HepG2 (cell line): Measurements from ENCODE around the gene MOGAT3. TPM values are rescaled to one million over a fixed set of nuclear protein-coding genes. Genes with fewer than 3 reads are reported as not detected.

Source experiments
- CEBPG ChIP-seq: IDR thresholded peaks from 2 replicates; pipeline ENCODE4 v1.6.1; 2016
- FOXM1 ChIP-seq: sonication (generic); formaldehyde crosslinking; IDR thresholded peaks from 2 replicates; pipeline ENCODE4 v1.5.0; 2020; ENCODE audit warnings: missing genetic modification reagents
- HDAC2 ChIP-seq: sonication (generic); formaldehyde crosslinking; IDR thresholded peaks from 2 replicates; pipeline ENCODE4 v1.4.0; 2020; ENCODE audit warnings: missing genetic modification reagents
- HNF4A ChIP-seq: sonication (generic); formaldehyde crosslinking; IDR thresholded peaks from 2 replicates; pipeline ENCODE4 v1.4.0; 2020; ENCODE audit warnings: missing genetic modification reagents
- KDM6A ChIP-seq: IDR thresholded peaks from 2 replicates; pipeline ENCODE4 v1.6.1; 2016; ENCODE audit warnings: low read depth
- NCOA2 ChIP-seq: sonication (generic); formaldehyde crosslinking; IDR thresholded peaks from 2 replicates; pipeline ENCODE4 v1.8.0; 2022; ENCODE audit warnings: inconsistent platforms
- NR2F1 ChIP-seq, 2 experiments: fragments of 450-650 bp in 1 of 2; formaldehyde crosslinking in 1 of 2; IDR thresholded peaks; 2 replicates each; pipeline versions ENCODE4 v1.5.0 to v1.6.1; 2016 to 2020; ENCODE audit warnings: mild to moderate bottlenecking in 1 of 2, missing compliant biosample characterization in 1 of 2, missing genetic modification reagents in 1 of 2, moderate library complexity in 1 of 2
- PAXIP1 ChIP-seq: sonication (generic); formaldehyde crosslinking; conservative IDR thresholded peaks from 2 replicates; pipeline ENCODE4 v1.4.0; 2020; ENCODE audit warnings: mild to moderate bottlenecking, missing genetic modification reagents, moderate library complexity
- PPARG ChIP-seq: conservative IDR thresholded peaks from 2 replicates; pipeline ENCODE4 v1.6.1; 2016; ENCODE audit warnings: missing biosample characterization, missing genetic modification reagents
- RNF2 ChIP-seq: fragments of 450-650 bp; conservative IDR thresholded peaks from 2 replicates; pipeline ENCODE4 v1.6.1; 2016; ENCODE audit warnings: low read depth
- SALL2 ChIP-seq: sonication (generic); formaldehyde crosslinking; IDR thresholded peaks from 2 replicates; pipeline ENCODE4 v1.8.1; 2023; ENCODE audit warnings: mild to moderate bottlenecking, missing genetic modification reagents, inconsistent platforms
- SAP130 ChIP-seq: IDR thresholded peaks from 2 replicates; pipeline ENCODE4 v1.6.1; 2016; ENCODE audit warnings: low read depth
- TRAFD1 ChIP-seq: sonication (generic); formaldehyde crosslinking; IDR thresholded peaks from 2 replicates; pipeline ENCODE4 v1.5.1; 2020; ENCODE audit warnings: missing genetic modification reagents, mild to moderate bottlenecking, borderline replicate concordance
- ZNF138 ChIP-seq: sonication (generic); formaldehyde crosslinking; IDR thresholded peaks from 2 replicates; pipeline ENCODE4 v1.5.0; 2020; ENCODE audit warnings: mild to moderate bottlenecking, low read depth, missing genetic modification reagents
- ZNF318 ChIP-seq: sonication (generic); formaldehyde crosslinking; IDR thresholded peaks from 2 replicates; pipeline ENCODE4 v1.4.0; 2020; ENCODE audit warnings: mild to moderate bottlenecking, missing genetic modification reagents
- ZNF550 ChIP-seq: sonication (generic); formaldehyde crosslinking; IDR thresholded peaks from 2 replicates; pipeline ENCODE4 v1.4.0; 2020; ENCODE audit warnings: mild to moderate bottlenecking, missing genetic modification reagents, borderline replicate concordance
- ZNF652 ChIP-seq: IDR thresholded peaks from 2 replicates; pipeline ENCODE4 v1.6.1; 2016; ENCODE audit warnings: low read depth, borderline replicate concordance
- ZNF839 ChIP-seq: sonication (generic); formaldehyde crosslinking; IDR thresholded peaks from 2 replicates; pipeline ENCODE4 v1.4.0; 2020; ENCODE audit warnings: missing genetic modification reagents, mild to moderate bottlenecking, borderline replicate concordance
- ZSCAN22 ChIP-seq: sonication (generic); formaldehyde crosslinking; IDR thresholded peaks from 2 replicates; pipeline ENCODE4 v1.4.0; 2020; ENCODE audit warnings: mild to moderate bottlenecking, missing genetic modification reagents
- polyA plus RNA-seq, 8 experiments: library from polyadenylated mRNA; depleted of rRNA in 3 of 8; stranded (reverse) in 7 of 8; unstranded in 1 of 8; fragments of >200 nt; fragmentation: Illumina TruSeq in 4 of 8; extraction: Trizol in 4 of 8; gene quantifications; 2 replicates each; pipeline versions ENCODE4 v1.2.1 to v1.2.3, GENCODE V29; 2011 to 2016; ENCODE audit warnings: low read depth in 4 of 8, missing spikeins in 1 of 8, mixed read lengths in 1 of 8; ENCODE audit not compliant: insufficient read depth in 1 of 8
- total RNA-seq, 5 experiments: library from RNA; depleted of rRNA; stranded (reverse); fragments of >200 nt; fragmentation: Illumina TruSeq; extraction: Trizol; gene quantifications; 2 replicates each; pipeline ENCODE4 v1.2.3, GENCODE V29; 2016; ENCODE audit warnings: low read depth in 1 of 5

MOGAT3 gene
- total and polyA plus RNA-seq, 2 of the 13 experiments (the other 11 are each of a cell fraction or from before 2014, with no cell fraction given) = 22.5 to 30.5 TPM

GRCh38 chr7:101220295-101220694 is 19.5 kb upstream of the MOGAT3 start (continued):
- TF ChIP-seq ZNF652 (CRISPR knock-in tag) (peak; percentile 95), NR2F1 (CRISPR knock-in tag; IDR thresholded peaks at IDR 0.05) (peak; percentile 68 to 76; a peak in 3 of 4 replicates), ZNF839 (CRISPR knock-in tag) (no peak), FOXM1 (no peak), CEBPG (CRISPR knock-in tag) (peak; percentile 71), ZSCAN22 (no peak), ZNF318 (no peak), ZNF550 (CRISPR knock-in tag) (no peak), PPARG (CRISPR knock-in tag) (peak; percentile 47; the same call in 1 of the 2 replicates), KDM6A (CRISPR knock-in tag) (peak; percentile 23; the same call in 1 of the 2 replicates), RNF2 (no peak), ZNF138 (no peak), PAXIP1 (CRISPR knock-in tag) (peak; percentile 49; the same call in 1 of the 2 replicates), HDAC2 (CRISPR knock-in tag) (peak; percentile 62; the same call in 1 of the 2 replicates), HNF4A (CRISPR knock-in tag) (peak; percentile 96), NCOA2 (CRISPR knock-in tag) (peak; percentile 53; the same call in 1 of the 2 replicates), SALL2 (CRISPR knock-in tag) (0 out of 2 replicates have a peak, but pooled peaks have one; percentile 33), TRAFD1 (CRISPR knock-in tag) (no peak), SAP130 (CRISPR knock-in tag) (peak; percentile 48)
